Endometrium (tissue), 2 donors: ENCODE measurements around the gene KRTAP19-6.
A peak's percentile ranks its signal among the peaks of the same experiment; 100 is the strongest.
"Not testable (repeated sequence)": the region's sequence is repeated elsewhere in the genome, so short reads cannot be mapped to it uniquely, and the experiment has no call there.

Experiments used
- FAIRE-seq: peaks from 2 replicates; lab custom pipeline; 2012; peaks lifted over from hg19 to GRCh38; lab: Jason Lieb, UNC
- donor health status: control.
- donor health status: control.

The KRTAP19-6 gene

DNA sequence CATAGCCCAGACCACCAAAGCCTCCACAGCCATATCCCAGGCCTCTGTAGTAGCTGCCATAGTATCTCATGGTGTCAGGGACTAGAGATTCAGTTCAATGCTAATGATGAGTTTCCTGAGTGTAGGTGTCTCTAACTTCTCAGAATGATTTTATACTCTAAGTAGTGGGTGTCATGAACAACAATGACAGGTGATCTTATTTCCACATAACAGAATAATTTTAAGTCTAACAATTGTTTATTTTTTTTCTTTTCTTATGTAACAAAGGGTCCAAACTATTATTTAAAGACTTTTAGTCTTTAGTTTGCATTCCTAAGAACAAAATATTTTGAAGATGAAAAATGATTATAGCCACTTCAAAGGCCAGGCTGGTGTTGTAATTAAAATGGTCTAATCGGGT is at the start of gene KRTAP19-6:
KRTAP19-6 (minus strand) TSS at position 101 of the 400 bp plus-strand sequence; CDS start at position 70, 31 bp downstream.
- FAIRE-seq, result peak; percentile 12

GRCh38 chr21:30590297-30590696 is 48.6 kb upstream of the KRTAP19-6 start, which contains the start of gene KRTAP22-2:
TSS of gene KRTAP22-2 (minus strand) at chr21:30590397.
- FAIRE-seq, result no peak

DNA sequence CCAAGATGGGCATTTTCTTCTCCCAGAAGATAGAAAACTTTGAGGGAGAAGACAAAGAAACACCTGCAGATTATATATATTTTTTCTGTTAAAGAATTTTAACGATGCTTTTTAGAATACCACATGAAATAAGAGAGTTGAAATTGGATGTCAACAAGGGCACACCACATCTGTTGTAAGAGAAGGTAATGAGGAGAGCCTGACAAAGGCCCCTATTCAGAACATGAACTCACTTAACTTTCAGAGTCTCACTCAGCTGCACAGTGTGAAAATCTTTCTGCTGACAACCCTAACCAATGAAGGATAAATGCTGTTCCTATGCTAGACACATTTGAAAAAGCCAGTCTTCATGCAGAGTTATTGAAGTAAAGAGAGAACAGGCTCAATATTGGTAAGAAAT is 41.2 kb upstream of the KRTAP19-6 start:
- no peak for FAIRE-seq

GRCh38 chr21:30580132-30580531 is 38.5 kb upstream of the KRTAP19-6 start:
- FAIRE-seq, result no peak

DNA sequence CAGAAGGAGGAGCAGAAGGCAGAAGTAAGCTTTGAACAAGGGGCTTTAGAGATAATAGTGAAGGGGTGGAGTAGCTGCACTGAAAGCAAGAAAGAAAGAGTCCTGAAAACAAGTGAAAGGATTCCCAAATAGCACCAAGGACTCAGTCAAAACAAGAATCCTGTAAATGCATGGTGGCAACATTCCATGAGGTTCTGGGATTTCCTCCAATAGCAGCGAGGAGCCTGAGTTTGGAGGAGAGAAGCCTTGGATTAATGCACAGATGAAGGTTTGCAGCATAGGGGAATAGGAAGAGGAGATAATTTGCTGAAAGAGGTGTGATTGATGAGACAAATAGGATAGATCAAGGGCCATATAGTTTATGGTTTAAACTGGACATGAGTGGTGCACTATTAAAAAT is 37.7 kb upstream of the KRTAP19-6 start:
- no peak for FAIRE-seq

DNA sequence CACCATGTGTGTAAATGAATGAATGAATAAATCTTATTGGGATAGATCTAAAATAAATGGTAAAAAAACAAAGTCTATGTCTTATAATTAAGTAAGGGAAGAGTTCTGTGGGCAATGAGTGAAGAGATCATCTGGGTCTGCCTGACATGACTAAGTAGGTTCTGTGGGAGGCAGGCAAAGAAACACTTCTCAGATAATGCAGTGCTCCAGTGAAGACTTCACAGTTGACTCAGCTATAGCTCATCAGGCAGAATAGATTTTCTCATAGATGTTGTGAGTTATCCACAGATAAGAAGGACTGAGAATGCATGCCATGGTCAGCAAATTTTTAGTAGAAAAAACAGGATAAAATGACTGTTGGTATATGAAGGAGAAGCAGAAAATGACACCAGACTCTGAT is 36.1 kb upstream of the KRTAP19-6 start:
- no peak for FAIRE-seq

- no peak for FAIRE-seq
Observed at GRCh38 chr21:30567617-30568016, 26.0 kb upstream of the KRTAP19-6 start.

DNA sequence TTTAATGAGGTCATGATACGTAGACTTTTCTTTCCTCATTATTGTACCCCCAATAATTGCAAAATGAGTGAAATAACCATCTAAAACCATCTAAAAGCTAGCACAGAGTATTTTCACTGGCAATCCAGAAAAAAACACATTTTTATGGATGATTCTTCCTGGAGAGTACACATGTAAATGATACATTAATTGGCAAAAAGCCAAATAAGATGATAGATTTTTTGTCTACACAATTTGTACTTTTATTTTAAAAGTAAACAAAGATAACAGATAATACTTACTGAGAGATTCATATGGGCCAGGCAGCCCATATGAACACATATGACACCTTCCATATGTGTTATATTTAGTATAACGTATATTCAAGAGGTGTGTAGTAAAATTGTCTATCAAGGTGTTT is 22.0 kb upstream of the KRTAP19-6 start:
- FAIRE-seq, result no peak

DNA sequence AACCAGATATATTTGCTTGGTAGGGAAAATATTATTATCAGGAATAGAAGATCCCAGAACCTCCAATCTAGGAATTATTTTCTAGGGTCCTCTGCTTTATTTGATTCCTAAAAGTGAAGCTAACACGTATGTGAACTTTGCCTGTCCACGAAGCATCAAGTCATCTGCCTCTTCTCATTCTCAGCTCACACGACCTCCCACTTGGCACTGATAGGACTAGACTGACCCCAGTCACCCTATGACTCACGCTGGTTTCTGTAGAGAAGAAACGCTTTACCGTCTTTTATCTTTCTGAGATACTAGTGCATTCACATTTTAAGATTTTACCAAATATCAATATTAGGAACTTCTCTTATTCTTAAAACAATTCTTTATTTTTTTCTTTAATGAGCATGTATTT is 21.4 kb upstream of the KRTAP19-6 start:
- no peak for FAIRE-seq

GRCh38 chr21:30561957-30562356 is 20.3 kb upstream of the KRTAP19-6 start:
- no peak for FAIRE-seq

DNA sequence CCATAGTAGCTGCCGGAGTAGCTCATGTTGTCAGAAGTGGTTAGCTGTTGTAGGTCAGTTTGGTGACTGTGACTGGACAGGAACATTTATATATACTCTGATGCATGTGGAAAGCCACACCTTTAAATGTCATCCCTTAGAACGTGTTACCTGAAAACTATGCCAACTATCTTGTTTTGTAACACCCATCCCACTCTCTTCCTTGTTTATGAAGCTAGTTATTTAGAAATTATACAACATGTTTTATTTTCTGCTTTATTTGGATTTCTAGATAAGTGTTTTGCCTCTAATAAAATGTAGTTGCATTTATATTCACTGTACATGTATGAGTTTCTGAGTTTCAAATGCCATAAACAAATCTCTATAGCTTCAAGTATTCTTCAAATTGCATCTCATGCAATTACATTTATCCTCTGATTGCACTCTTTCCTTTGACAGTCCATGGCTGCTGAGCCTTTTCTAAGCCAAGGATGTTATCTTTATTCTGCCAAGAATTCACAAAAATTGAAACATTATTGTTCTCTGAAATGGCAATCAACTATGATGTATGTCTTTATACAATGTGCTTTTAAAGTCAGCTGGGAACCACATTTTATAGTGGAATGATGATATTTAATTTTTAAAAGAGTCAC is 19.7 kb upstream of the KRTAP19-6 start, which contains the start of gene KRTAP19-7:
KRTAP19-7 (minus strand) TSS at position 51 of the 632 bp plus-strand sequence; CDS start at position 26, 25 bp downstream.
- no peak for FAIRE-seq

- no peak for FAIRE-seq
Observed at GRCh38 chr21:30555095-30555494, 13.4 kb upstream of the KRTAP19-6 start.

GRCh38 chr21:30552782-30553181 is 11.1 kb upstream of the KRTAP19-6 start:
- no peak for FAIRE-seq

DNA sequence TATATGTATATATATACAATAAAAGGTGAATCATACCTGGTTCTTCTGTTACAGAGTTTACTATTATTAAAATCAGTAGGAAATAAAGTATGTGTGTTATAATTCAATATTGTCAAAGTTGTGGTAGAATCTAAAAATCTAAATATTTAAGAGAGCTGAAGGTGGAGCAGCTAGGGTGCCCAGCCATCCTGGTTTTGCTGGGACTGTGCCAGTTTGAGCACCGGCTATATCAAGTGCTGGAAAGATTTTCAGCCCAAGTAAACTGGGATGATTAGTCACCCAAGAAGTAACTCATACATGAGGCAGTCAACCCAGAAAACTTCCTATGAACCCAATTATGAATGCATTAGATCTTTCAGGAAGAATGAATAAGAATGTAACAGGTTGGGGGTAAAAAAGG is 22.8 kb downstream of the KRTAP19-6 start:
- no peak for FAIRE-seq

- no peak for FAIRE-seq
Observed at GRCh38 chr21:30515681-30516080, 26.0 kb downstream of the KRTAP19-6 start.

DNA sequence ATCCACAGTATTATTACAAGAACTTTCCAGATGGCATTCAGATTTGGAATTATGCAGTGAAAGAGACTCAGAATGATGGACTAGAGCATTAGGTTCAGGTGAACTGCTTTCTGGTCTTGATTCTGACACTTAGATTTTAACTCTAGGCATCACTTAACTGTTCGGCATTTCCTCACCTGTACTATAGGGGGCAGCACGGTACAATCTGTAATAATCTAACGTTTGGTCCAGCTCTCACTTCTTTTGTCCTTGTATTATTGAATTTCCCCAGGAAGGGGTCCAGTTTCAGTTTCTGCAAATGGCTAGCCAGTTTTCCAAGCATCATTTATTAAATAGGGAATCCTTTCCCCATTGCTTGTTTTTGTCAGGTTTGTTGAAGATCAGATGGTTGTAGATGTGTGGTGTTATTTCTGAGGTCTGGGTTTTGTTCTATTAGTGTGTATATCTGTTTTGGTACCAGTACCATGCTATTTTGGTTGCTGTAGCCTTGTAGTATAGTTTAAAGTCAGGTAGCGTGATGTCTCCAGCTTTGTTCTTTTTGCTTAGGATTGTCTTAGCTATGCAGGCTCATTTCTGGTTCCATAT is 36.0 kb downstream of the KRTAP19-6 start:
- FAIRE-seq, result not testable (repeated sequence)

- no peak for FAIRE-seq
Observed at GRCh38 chr21:30502041-30502440, 39.6 kb downstream of the KRTAP19-6 start, which contains the start of gene KRTAP19-5. TSS of gene KRTAP19-5 (minus strand) at chr21:30502141. CDS start at chr21:30502090, 51 bp downstream.

DNA sequence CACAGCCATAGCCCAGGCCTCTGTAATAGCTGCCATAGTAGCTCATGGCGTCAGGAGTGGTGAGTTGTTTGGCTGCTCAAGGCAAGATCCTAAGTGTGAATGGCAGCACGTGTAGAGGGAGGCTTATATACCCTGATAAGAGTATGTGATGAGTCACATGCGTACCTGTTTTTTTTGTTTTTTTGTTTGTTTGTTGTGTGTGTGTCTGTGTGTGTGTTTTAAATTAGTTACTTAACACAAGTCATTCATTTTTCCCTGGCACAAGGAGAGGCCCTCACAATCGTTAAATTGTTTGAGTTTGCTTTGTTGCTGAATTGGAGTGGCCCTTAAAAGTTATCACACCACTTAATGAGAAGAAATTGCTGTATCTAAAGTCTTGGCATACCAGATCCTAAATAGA is 44.6 kb downstream of the KRTAP19-6 start, which contains the start of gene KRTAP19-4:
KRTAP19-4 (minus strand) TSS at position 101 of the 400 bp plus-strand sequence; CDS start at position 46, 55 bp downstream.
- no peak for FAIRE-seq

DNA sequence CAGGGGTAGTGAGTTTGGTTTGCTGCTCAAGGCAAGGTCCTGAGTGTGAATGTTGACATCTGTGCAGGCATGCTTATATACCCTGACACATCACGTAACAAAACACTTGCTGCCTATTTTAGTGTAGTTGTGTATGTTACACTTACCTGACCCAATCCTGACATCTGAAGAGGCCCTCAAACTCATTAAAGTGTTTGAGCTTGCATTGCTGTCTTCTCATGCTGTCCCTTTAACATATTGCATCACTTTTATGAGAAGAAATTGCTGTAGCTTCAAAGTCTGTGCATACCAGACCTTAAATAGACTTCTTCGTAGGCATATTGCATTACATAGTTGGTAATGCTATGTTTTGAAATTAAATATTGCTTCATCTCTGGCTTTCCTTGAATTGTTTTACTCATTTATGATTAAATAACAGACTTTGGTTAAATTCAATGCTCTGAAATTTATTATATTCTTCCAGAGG is 49.7 kb downstream of the KRTAP19-6 start, which contains the start of gene KRTAP19-3:
KRTAP19-3 (minus strand) TSS at position 51 of the 466 bp plus-strand sequence. CDS start 56 bp downstream, outside the sequence.
- no peak for FAIRE-seq
